CD4-positive, alpha-beta T cell treated with Interleukin-17A for 4 hours (primary cell): ENCODE results near the gene SLC35E1.

Source experiments
- DNase-seq: peaks from one replicate; pipeline ENCODE4 v3.0.0-alpha.2; 2020; ENCODE audit warnings: mixed read lengths

Gene SLC35E1

GRCh38 chr19:16542045-16542909 lies 29.9 kb downstream of the SLC35E1 start, which contains the start of gene CHERP:
Gene CHERP (minus strand): TSS chr19:16542437. CDS start chr19:16542378, 59 bp downstream.
- DNase-seq = peak; percentile 97

- DNase-seq = no peak
Observed at GRCh38 chr19:16541526-16542044, 30.6 kb downstream of the SLC35E1 start.

GRCh38 chr19:16540948-16541347 lies 31.3 kb downstream of the SLC35E1 start:
- DNase-seq = no peak

- no peak for DNase-seq
Observed at GRCh38 chr19:16537111-16537510, 35.1 kb downstream of the SLC35E1 start.

DNA sequence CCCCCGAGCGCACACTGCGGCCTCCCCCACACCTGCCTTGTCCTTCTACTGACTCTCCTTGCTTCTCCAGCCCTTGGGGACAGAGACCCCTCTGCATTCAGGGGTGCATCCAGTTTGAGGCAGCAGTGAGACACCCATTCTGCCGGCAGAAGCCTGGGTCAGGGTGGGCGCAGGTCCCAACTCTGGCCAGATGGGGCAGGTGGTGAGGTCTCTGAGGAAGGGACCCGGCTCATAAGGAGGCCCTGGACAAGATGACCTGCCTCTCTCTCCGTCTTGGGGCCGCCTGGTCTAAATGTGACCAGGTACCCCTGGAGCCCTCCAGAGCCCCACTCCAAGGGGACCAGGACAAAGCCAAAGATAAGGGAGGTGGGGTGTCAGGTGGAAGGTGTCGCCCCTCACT lies 36.1 kb downstream of the SLC35E1 start:
- DNase-seq = no peak

DNA sequence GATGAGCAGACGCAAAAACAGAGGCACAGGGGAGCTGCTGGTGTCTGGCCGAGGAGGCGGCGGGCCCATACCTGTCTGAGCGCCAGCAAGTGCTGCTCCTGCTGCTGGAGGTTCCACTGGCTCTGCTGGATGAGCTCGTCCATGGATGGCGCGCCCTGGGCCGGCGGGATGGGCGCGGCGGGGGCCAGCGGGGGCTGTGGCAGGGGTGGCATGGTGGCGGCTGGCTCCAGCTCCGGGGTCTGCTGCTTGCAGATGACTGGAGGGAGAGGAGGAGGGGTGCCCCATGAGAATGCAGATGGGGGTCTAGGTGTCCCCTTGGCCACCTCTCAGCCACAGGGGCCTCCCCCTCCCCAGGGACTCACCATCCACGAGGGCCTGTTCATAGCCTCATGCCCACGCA lies 36.8 kb downstream of the SLC35E1 start:
- no peak for DNase-seq

- no peak for DNase-seq
Observed at GRCh38 chr19:16532440-16533234, 39.6 kb downstream of the SLC35E1 start.

DNA sequence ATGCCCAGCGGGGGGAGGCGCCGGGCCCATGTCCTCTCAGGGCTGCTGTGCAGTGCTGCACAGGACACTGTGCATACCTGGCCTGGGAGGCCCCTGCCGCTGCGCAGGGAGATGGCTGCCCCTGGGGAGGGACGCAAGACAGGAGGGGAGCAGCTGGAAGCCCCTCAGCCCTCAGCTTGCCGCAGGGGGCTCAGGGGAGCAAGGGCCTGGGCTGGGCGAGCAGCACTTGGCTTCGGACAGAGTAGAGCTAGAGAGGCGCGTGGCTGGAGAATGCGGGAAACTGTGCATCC lies 40.9 kb downstream of the SLC35E1 start:
- DNase-seq = no peak

DNA sequence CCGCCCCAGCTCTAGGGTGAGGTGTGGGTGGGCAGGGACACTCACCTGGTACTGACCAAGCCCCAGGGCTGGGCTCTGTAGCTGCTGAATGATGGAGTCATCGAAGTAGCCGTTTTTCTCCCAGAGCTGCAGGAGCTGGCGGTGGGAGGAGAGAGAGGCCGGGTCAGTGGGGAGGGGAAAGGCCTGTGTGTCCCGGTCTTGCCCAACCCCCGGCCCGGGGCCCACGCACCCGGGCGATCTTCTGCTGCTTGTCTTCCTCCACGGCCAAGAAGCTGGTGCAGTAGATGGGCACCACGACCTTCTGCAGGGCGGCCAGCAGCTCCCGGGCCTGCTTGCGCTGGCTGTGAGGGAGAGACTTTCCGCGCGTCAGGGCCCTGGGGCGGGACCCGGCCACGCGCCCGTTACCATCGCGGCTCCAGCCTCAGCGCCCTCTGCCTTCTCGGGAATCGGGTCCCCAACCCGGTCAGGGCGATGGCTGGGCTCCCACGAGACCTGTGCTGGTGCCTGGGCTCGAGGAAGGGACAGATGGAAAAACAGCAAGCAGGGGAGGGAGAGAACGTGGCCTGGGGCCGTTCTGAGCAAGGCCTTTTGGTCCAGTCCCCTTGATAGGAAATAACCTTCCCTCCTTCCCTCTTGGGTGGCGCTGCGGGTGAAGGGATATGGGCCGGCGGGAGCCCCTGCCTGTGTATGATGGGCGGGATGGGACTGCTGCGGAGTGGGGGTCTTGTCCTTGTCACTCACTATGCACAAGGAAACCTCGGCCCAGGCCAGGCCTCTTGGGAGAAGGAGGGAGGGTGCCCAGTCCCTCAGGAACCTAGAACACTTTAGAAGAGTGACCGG lies 41.5 kb downstream of the SLC35E1 start:
- no peak for DNase-seq

DNA sequence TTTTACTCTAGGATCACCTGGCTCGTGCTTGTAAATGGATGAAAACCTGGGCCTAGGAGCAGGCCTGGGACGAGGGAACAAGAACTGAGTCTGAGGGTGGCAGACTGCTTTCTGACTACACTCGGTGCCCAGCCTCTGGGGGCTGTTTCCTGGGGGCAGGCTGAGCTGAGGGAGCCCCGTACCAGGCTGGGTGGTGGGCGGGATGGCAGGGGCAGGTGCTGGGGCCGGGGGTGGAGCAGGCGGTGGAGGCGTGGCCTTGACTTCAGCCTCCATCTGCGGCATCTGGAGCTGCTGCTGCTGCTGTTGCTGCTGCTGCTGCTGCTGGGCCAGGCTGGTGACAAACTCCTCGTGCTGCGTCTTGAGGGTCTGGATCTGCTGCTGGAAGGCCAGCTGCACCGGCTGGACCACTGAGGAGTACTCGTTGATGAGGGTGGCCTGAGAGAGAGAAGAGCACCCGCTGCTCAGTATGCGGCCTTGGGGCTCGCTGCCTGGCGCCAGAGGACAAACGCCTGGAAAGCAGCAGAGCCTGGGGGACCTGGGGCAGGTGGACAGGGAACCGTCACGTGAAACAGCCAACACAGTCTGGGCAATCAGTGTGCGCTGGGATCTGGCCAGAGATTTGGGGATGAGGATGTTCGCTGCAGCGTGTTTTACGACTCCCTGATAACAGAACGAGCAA lies 42.6 kb downstream of the SLC35E1 start:
- DNase-seq = no peak

DNA sequence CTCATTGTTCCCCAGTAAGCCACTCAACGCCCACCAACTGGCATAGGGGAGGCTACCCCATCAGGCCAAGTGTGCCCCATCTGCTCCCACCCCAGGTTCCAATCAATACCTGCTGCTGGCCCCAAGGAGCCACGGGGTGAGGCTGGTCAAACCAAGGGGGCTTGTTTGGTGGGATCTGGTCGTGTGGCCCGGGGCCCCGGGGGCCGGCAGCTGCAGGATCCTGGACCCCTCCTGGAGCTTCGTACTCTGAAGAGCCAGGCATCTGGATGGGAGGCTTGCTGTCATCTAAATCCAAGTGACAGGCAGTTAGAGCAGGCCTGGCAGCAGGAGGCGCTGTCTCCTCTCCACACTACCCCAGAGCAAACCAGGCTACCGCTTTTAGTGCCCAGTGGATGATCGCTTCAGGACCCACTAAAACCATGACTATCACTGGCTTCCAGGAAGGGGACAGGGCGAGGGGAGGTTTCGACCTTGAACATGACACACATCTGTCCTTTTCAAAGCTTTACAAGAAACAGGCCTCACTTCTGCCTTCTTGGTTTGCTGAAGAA lies 44.2 kb downstream of the SLC35E1 start:
- DNase-seq = peak; percentile 61

DNA sequence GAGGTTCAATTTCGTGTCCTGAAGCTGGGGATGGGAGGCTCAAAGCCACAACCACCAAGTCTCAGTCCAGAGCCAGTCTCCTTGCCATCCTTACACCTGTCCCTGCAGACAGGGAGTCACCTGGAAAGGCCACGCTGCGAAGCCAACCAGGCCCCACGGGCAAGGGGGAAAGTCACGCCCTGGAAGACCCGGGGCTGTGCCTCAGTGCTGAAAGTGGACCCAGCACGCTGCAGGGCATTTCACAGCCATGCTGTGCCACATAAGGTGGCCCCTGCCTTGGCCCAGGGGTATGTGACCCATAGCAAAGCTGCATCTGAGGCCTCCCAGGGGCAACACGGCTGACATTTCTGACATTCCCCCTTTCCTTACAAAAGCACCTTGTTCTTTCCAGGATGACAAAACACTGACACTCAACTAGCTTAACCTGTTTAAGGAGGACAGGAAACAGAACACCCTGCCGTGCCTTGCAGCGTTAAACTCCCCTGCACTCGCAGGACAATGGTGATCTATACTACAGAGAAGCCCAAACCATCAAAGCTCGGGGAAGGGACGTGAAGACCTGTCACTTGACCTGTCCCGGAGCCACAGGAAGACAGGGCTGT lies 44.8 kb downstream of the SLC35E1 start:
- no peak for DNase-seq

GRCh38 chr19:16525751-16526481 lies 46.3 kb downstream of the SLC35E1 start:
- DNase-seq = no peak

DNA sequence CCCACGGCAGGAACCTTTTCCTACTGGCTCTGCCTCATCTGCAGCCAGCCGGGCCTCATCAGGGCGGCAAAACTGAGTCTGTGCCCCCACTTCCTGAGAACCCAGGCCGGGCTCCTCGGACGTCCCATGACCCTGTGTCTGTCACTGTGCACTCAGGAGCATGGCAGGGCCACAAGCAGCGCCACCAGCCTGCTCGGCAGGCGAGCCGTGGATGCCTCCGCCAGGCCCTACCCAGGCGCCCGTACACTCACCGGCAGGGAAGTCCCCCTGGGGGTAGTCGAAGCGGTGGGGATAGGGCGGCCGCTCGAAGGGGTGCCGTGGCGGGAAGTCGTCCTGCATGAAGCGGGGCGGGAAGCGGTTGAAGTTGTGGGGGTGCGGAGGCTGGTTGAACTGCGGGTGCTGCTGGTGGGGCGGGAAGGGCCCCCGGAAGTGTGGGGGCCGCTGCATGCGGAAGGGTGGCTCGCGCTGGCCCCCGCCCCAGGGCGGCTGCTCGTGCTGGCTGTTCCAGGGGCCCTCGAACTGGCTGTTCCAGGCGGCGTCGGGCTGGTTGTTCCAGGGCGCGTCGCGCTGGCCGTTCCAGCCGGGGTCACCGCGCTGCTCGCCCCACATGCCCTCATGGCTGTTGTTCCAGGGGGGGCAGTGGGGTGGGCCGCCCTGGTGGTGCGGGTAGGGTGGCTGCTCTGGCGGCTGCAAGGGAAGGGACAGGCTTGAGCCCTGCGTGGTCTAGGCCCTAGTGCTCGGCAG lies 47.1 kb downstream of the SLC35E1 start:
- no peak for DNase-seq

DNA sequence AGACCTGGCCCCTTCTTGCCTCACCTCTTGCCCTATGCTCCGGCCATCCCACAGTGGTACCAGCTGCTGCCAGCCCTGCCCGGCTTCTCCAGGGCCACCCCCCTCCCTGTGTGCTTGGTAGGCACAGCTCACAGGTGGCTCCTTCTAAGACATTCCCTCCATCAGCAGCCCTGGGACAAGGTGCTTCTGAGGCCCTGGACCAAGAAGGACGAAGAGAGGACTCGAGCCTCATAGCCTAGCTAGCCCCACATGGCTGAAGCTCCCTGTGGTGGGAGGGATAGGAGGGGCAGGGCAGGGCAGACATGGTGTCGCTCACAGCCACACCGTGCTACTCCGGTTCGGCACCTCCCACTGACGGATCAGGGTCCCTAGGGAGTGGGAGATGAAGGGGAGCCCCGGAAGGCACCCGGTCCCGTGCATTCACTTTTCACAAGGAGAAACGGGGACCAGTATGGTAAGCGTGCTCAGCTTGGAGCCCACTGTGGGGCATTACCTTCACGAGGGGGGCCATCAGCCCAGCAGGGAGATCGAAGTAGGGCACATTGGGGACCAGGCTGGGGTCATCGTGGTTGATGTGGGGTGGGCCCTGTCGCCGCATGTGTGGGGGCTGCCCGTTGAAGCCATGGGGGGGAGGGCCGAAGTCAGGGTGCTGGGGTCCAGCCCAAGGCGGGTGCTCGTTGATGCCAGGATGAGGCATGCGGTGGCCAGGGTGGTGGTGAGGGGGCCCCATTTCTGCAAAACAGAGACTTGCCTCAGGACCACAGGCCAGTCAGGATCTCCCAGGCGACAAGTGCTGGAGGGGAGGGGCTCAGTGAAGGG lies 49.4 kb downstream of the SLC35E1 start:
- no peak for DNase-seq

DNA sequence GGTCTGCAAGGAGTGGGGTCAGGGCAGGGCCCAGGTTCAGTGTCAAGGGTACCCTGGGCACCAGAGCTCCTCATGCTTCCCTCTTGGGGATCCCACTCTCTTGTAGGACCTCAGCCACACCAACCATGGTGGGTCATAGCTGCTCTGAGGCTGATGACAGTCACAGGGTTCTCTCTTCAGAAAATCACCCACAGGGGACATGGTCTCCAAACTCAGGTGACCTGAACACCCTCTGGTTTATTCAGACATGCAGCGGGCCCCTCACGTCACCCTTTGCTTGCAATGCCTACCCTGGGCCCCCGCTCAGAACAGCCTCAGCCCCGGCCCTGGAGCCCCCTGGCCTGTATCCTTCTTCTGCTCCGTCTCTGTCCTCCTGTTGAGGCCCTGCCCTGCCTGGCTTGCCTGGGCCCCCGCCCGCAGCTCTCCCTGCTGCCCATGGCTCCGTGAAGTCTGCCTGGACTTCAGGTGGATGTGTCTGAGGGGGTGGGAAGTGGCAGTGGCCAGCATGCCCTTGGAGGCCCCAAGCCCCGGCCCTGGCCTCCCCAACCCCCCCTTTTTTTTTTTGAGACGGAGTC lies 50.4 kb downstream of the SLC35E1 start:
- no peak for DNase-seq

GRCh38 chr19:16520986-16521624 lies 51.1 kb downstream of the SLC35E1 start:
- DNase-seq = no peak
